ENCODE measurements around the gene C14orf93.

The C14orf93 gene

DNA sequence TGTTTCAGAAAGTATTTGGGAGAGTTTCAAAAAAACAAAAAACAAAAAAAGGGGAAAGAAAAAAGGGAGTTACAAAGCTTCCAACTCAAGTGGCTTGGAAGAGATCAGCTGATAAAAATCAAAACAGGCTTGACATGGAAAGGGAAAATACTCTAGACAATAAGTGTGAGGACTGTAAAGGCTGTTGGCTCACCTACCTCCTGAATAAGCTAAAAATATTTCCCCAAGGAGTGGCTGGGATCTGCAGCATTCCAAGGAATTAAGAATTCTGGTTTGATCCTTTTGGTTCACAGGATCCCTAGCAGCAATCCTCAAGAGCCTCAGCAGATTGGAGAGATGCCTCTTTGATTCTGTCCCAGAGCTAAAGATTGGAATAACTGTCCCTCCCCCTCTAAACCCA is 16.4 kb downstream of the C14orf93 start:
- no peak for DNase-seq (ENCODE audit: low read depth)

DNA sequence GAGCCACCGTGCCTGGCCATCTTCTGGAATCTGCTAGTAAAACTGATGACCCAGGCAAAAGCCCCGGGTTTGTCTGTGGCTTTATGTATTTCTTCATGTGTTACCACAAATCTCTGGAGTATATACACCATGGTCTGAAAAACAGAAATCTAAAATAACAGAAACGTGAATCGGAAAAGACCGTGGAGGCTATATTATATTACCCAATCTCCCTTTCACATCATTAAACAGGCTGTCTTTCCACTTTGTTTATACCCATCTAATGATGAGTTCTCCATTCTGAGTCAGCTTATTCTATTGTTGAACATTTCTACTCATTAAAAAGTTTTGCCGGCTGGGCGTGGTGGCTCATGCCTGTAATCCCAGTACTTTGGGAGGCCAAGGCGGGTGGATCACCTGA is 18.1 kb downstream of the C14orf93 start:
- no peak for DNase-seq (ENCODE audit: low read depth)

GRCh38 chr14:22987291-22987690 is 22.7 kb downstream of the C14orf93 start:
- DNase-seq (ENCODE audit: low read depth): no peak

- DNase-seq (ENCODE audit: low read depth): no peak
Observed at GRCh38 chr14:22986508-22987054, 23.4 kb downstream of the C14orf93 start.

GRCh38 chr14:22985894-22986507 is 23.9 kb downstream of the C14orf93 start:
- DNase-seq (ENCODE audit: low read depth): no peak

DNA sequence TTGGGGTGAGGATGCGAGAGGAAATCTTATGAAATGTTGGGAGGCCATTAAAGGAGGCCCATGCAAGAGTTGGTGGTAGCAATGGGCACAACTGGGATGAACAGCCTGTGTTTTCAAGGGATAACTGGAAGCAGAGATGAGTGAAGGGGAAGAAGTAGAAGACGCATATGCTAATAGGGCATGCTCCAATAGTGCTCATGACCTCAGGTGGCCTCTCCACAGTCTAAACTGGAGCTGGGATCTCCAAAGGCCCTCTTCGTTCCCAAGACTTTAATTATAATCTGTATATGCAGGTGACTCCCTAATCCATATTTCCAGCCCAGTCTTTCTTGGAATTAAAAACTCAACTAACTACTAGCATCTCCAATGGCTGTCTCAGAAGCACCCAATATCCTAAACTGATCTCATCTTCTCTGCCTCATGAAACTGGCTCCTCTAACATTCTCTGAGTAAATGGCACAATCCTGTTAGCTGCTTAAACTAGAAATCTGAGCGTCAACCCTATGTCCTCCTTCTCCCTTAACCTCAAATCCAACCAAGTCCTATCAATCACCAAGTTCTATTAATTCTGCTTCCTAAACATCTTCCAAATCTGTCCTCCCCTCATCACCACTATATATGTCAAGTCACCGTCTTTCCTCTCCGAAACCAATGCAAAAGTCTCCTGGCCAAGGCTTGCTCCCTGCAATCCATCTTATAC is 24.8 kb downstream of the C14orf93 start:
- DNase-seq (ENCODE audit: low read depth): no peak

DNA sequence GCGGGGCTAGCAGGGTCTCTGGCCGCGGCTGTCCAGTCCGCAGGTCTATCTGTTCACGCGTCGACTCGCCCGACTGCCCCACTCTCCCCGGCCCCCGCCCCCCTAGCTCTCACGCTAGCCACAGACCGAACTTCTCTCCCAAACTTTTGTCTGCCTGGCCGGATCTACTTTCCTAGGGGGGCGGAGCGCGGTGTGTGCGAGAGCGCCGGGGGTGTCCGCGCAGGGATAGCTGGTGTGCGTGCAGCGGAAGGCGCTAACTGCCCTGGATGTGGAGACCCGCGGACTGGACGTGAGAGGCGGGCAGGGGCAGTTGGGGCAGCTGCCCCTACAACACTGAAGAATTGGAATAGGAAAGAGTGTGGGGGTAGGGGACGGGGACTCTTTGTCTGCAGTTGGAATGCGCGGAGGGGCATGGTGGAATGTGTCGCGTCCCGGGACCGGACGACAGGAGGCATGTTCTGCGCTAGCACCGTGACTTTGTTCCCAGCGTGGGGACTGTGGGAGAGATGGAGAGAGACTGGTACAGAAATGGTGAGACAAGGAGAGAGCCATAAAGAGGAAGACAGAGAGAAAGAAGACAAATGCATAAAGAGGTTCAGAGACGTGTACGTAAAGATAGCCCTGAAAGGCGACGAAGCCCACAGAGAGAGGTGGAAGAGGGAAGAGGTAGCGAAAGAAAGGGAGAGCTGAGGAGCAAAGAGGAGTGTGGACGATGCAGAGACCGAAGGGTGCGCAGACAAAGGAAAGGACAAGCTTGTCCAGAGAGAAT is 27.3 kb downstream of the C14orf93 start, which contains the start of gene AJUBA:
Gene AJUBA, minus strand, starts transcription at position 75 of the 769 bp plus-strand sequence. CDS start 285 bp downstream, outside the sequence.
- DNase-seq (ENCODE audit: low read depth): peak; percentile 81

GRCh38 chr14:22981876-22982476 is 28.0 kb downstream of the C14orf93 start:
- DNase-seq (ENCODE audit: low read depth): no peak

- no peak for DNase-seq (ENCODE audit: low read depth)
Observed at GRCh38 chr14:22981090-22981875, 28.7 kb downstream of the C14orf93 start.

DNA sequence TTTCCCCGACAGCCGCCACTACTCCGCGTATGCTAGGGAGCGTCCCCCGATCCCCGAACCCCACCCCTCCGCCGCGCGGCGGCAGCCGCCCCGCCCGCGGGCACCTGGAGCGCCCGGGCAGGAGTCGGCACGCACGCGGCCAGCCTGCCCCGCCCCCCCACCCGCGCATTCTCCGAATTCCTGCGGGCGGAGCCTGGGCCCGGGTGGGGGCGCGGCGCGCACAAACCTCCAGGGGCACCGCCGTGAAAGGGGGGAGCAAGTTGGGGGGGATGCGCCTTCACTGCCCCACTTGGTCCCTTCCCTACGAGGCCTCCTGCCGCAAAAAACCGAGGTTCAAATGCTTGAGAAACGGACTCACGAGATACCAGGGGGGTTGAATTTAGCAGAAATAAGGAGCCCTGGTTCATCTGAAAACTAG is 29.3 kb downstream of the C14orf93 start:
- DNase-seq (ENCODE audit: low read depth): no peak

GRCh38 chr14:22979748-22980392 is 30.1 kb downstream of the C14orf93 start:
- DNase-seq (ENCODE audit: low read depth): no peak

GRCh38 chr14:22978981-22979671 is 30.8 kb downstream of the C14orf93 start:
- no peak for DNase-seq (ENCODE audit: low read depth)

- DNase-seq (ENCODE audit: low read depth): no peak
Observed at GRCh38 chr14:22978487-22978837, 31.5 kb downstream of the C14orf93 start.

DNA sequence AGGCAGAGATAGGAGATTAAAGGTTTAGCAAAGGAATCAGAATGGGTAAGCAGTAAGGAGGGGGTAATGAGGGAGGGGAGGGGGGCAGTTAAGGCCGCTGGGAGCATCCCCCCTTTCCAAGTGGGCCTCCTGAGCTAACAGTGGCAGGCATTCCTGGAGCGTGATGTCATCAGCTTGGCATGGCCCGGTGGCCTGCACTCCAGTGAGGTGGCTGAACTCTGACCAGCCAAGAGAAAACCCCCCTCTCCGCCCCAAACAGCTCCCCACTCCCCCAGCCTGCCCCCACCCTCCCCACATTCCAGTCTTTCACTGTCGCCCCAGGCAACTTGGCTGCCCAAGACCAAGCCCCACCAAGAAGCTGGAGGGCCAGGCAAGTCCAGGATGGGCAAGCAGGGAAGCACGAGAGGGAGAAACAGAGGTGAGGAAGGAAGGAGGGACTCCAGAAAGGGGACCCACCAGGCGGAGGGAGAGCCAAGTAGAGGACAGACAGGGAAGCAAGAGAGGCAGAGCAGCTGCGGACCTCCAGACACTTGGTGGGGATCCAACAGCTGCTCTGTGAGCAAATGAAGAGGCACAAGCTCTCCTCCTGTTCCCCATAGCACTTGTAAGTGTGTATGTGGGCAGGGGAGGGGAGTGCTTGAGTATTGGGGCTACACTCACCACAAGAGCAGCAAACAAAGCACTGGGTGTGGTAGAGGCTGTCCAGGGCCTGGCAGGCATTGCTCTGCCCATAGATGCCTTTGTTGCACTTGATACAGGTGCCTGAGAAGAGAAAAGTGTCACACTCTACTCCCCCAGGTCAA is 32.1 kb downstream of the C14orf93 start:
- peak; percentile 50 for DNase-seq (ENCODE audit: low read depth)

DNA sequence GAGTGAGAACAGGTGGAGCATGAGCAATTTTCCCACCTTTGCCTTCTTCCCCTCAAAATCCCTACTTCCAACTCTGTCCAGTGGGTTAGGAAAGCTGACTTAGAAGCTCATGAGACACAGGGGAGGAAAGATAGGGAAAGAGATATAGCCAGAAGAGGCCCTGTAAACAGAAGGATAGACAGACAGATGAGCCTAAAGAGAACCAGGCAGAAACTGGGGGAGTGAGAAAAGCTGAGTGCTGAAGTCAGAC is 32.6 kb downstream of the C14orf93 start:
- no peak for DNase-seq (ENCODE audit: low read depth)

- no peak for DNase-seq (ENCODE audit: low read depth)
Observed at GRCh38 chr14:22976620-22977433, 33.1 kb downstream of the C14orf93 start.

GRCh38 chr14:22974530-22975313 is 35.2 kb downstream of the C14orf93 start:
- DNase-seq (ENCODE audit: low read depth): no peak
